Right forelimb (tissue), 1 donor: Measurements from ENCODE around the gene EPHX1.

ENCODE experiments used
- DNase-seq: peaks from one replicate; pipeline ENCODE4 v3.0.0-alpha.2; 2018

The EPHX1 gene

DNA sequence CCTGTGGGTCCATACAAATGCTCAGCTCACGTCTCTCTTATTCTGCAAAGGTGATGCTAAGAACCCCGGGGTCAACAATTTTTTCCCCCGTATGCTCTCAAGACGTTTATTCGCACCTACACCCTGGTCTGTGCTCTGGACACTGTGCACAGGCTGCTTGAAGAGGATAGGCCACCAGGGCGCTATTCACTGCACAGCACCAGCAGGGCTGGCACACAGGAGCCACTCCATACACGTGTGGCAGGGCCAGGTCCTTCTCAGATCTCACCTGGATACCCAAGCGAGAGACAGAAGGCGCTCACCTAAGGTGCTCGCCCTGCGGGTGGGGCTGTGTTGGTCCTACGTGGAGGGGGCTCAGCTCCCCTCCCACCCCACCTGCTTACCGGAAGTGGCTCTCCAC, 55.6 kb downstream of the EPHX1 start:
- DNase-seq = no peak

DNA sequence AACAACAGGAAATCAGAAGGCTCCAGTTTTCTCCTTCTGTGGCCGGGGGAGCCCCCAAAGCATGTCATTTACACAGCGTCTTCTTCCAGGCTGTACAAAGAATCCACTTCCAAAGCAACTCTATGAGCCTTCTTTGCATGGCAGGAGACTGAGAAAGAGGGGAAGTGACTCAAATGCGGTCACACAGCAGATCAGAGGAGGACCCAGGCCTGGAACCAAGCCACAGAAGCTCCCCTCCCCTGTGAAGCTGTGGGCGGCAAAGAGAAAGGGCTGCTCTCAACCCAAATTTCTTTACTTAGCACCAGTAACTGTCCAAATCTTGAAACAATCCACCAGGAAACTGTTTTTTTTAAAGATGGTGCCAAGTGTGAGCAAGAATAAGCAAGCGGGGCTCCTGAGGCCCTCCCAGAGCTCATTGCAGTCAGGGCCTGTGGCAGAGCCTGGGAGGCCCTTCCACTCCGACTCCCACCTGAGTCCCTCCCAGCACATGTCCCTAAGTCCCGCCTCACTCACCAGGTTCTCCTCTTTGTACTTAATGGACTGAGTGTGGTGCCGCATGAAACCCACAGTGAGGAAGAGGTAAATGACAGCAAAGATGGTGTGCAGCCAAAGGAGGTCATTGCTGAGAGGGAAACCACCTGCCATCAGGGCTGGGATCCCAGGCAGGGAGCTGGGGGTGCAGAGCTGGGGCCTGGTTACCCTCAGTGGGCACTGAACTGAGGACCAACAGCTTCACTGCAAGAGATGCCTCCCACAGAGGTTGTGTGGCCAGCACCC, 56.3 kb downstream of the EPHX1 start:
- no peak for DNase-seq

GRCh38 chr1:225866981-225867380, 57.1 kb downstream of the EPHX1 start:
- DNase-seq = no peak

- no peak for DNase-seq
Observed at GRCh38 chr1:225868631-225869330, 58.9 kb downstream of the EPHX1 start.

DNA sequence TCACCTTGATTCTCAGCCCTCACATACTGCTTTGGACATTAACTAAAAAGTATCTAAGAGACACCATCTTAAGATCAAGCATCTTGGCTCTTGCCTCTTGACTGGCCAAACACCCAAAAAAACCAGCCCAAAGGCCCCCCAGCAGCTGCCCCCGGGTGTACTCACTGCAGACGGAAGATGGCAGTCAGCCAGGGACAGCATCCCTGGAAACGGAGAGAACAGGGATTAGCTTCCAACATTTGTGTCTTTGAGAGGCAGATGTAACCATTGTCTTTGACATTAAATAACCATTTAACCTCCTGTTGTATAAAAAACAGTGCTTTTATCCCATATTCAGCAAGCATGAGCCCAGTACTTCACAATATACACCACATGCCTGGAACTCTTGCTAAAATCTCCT, 61.0 kb downstream of the EPHX1 start:
- DNase-seq = no peak

DNA sequence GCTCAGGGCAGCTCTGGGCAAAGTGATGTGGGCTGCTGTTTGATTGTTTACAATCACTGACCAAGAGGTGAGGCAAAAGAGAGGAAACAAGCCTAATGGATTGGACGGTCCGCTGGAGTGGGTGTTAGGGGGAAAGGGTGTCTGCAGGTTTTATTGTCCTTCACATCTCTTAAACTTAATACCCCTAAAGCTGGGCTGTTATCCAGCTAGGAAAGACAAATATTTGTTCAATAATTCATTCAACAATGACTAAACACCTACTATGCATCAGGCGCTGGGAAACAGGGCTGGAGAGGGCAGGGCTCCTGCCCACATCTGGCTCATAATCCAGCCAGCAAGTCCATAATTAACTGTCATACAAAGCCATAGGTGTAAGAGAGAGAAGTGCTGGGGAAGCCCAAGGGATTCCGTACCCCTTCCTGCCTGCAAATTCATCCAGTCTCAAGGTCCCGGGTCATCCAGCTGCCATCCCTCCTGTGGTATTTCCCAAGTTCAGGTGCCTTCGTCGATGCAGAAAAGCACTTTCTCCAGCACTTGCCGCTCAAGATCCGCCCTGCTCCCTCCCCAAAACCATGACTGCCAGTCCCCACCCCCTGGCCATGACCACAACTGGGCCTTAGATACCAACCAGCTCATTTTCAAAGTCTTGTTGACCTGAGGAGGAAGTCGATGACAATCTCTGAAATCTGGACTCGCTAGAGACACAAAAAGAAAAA, 61.6 kb downstream of the EPHX1 start:
- no peak for DNase-seq

GRCh38 chr1:225872075-225872430, 62.1 kb downstream of the EPHX1 start:
- no peak for DNase-seq

- DNase-seq = no peak
Observed at GRCh38 chr1:225873281-225873850, 63.4 kb downstream of the EPHX1 start.

GRCh38 chr1:225874431-225874830, 64.5 kb downstream of the EPHX1 start:
- no peak for DNase-seq

GRCh38 chr1:225875044-225875815, 65.3 kb downstream of the EPHX1 start:
- no peak for DNase-seq

GRCh38 chr1:225876900-225877510, 67.1 kb downstream of the EPHX1 start:
- no peak for DNase-seq

DNA sequence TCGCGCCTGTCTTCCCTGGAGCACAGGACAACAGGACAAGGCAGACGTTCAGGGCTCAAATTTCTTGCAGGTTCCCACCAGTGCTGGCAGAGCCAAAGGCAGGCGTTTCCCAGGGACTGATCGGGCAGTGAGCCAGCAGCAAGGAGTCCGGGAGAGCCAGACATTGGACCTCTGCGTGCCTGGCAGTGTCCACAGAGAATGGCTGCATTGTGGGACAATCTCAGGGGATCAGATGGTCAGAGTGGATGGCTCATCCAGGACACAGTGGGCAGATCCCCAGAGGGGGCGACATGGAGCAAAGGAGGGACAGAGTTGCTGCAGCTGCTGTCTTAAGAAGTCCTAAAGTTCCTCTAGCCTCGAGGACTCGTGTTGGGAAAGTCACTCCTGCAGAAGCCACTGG, 67.7 kb downstream of the EPHX1 start:
- DNase-seq = peak; percentile 61

DNA sequence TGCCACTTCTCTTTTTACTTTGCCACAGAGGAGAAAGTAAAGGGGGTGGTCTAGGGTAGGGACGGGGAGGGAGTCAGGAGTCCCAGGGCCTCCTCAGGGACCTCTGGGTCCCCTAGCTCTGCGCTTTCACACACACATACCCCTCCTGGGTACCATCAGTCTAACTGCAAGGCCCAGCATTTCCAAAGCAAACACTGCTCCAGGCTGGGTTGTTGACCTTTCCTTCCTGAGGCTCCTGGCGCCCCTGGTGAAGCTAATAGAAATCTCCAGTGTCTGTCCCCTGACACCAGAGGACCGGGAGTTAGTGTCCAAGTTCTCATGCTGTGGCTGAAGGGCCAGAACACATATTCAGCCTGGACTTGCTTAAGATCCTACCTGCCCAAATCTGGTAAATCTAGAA, 68.4 kb downstream of the EPHX1 start:
- DNase-seq = no peak

- peak; percentile 37 for DNase-seq
Observed at GRCh38 chr1:225879521-225880221, 69.7 kb downstream of the EPHX1 start.

DNA sequence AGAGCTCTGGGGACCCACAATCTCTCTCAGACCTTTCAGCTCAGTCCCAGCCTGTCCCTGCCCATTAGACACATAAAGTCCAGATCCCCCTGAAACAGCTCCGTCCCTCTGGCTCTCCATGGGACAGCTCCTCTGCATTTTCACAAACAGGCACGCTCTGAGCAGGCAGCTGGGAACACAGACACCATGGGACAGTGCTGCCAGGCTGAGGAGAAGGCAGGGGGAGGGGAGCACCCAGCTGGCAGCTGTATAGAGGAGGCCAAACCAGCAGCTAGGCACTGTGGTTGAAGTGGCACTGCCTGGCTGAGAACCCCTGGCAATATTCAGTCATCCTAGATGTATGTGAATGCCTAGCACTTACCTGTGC, 70.3 kb downstream of the EPHX1 start:
- DNase-seq = peak; percentile 45

DNA sequence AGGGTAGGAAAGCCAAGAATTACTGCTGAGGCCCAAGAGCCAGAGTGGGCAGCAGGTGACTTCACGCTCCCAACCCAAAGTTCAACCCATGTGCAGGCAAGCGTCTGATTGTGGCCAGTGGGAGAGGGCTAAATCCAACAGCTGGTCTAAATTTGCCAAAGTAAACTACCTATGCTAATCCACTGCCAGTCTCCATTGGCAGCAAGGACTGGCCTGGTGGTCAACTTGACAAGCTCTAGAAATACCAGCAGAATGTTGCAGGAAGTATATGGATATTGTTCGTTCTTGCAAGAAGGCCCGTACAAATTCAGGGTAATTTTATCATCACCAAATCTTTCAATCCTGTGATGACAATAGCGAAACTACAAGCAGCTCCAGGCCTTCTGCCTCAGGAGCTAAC, 70.7 kb downstream of the EPHX1 start:
- peak; percentile 44 for DNase-seq

DNA sequence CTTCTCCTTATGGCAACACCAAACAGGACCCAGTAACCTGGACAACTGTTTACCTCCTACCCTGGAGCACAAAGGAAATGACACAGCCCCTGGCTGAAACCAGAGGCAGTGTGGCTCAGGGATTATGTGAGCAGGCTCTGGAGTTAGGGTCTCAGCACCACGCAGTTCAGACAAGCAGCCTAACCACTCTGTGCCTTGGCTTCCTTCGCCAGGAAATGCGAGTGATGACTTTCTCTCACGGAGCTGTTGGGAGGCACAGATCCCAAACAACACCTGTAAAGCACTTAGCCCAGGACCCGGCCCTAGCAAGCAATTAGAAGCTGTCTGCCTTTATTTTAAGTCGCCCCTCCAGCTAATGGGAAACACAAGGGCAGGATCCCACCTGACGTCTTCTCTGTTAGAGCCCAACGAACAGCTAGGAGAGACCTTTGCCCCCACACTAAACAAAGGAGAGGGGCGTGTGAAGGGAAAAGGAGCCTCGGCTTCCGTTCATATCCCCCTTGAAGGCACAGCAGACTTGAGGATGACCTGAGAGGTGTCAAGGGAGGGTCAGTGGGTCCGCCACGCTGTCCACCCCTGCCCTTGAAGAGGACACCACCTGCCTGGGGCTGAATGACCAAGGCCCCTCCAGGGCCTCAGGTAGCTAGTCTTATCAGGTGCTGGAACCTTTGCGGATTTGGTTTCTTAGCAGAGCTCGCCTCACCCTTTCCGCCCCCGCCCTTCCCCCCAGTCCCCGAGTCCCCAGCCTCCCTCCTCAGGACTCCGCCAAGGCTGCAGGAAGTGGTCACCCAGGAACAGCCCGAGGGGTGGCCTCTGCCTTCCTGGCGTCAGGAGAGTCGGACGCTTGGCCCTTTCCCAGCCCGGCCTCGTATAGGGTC, 71.4 kb downstream of the EPHX1 start:
- DNase-seq = peak; percentile 49

DNA sequence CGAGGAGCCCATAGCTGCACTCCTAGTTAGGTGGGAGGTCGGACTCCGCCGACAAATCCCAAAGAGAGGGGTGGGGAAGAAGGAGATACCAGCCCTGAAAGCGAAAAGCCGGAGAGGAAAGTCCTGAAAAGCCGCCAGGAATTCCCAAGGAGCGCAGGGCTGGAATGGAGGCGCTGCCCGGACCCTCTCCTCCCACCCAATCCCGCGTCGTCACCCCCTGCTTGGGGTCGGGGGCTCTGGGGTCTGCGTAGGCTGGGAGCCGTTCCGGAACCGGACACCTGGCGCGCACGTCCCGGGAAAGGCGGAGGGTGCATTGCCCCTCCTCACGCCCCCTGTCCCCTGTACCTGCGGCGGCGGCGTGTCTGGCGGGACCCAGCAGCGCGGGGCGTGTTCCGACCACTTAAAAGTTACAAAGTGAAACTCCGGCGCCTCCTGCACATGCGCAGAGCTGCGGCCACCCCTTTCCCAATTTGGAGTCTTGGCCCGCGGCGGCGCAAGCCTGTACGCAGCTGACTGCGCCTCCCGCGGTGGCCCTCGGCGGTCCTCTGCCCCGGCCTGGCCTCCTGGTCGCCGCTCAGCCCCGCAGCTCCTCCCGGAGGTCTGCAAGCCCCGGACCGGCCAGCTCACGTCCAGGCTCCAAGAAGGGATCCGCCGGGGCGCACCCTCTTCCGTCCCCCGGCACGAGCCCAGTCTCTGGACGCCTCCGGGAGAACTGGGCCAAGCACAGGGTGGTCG, 72.2 kb downstream of the EPHX1 start, which contains the start of gene TMEM63A:
Gene TMEM63A (minus strand): TSS at position 422 of the 735 bp plus-strand sequence. CDS start 4,800 bp downstream, outside the sequence.
- peak; percentile 94 for DNase-seq

DNA sequence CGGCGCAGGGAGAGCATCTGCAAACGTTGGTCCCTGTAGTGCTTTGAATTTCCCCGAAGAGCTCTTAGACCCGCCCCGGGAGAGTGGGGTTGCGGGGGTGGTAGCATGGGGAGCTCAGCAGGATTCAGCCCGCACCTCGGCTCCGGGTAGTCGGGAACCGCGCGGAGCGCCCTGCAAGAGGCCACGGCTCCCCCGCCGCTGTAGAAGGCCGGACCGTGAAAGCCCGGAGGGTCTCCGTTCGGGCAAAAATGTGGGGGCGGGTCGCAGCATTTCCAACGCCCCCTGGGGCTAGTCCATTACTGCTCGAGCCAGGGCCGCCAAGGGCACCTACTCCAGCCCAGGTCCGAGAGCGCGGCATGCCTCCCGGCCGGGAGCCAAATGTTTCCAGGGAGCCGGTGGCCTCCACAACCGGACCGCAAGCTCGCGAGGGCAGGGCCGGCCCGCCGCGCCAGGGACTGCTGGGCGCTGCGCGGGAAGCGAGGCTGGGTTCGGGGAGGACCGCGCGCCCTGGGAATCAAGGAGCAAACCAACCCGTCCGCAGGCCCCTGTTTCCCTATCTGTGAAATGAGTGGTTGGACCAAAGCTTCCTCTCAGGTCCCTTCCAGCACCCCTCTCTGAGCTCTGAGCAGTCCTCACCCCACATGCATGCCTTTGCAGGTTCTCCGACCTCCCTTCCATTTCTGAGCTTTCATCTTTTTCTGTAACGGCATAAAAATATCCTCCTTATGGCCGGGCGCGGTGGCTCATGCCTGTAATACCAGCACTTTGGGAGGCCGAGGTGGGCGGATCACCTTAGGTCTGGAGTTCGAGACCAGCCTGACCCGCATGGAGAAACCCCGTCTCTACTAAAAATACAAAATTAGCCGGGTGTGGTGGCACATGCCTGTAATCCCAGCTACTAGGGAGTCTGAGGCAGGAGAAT, 73.0 kb downstream of the EPHX1 start:
- DNase-seq = peak; percentile 82
